Smooth muscle cell (in vitro differentiated cells): ENCODE results near the gene MYOT. TPM values are rescaled to one million over a fixed set of nuclear protein-coding genes. Genes with fewer than 3 reads are reported as not detected.
"Not testable (repeated sequence)": the region's sequence is repeated elsewhere in the genome, so short reads cannot be mapped to it uniquely, and the experiment has no call there.

ENCODE experiments used
- DNase-seq: peaks from one replicate; lab custom pipeline; 2025; ENCODE audit not compliant: unreplicated experiment; lab: John Stamatoyannopoulos, UW
- H2AFZ ChIP-seq: fragments of 200-600 bp; sonication (generic); 2 replicates; pipeline ENCODE4 v1.6.0; 2016; ENCODE audit warnings: antibody characterized with exemption, low read depth, mild to moderate bottlenecking
- H3F3A ChIP-seq: fragments of 200-600 bp; sonication (generic); 2 replicates; pipeline ENCODE4 v1.6.0; 2017; ENCODE audit warnings: antibody characterized with exemption, low read depth
- H3K27ac ChIP-seq: fragments of 200-600 bp; sonication (generic); 2 replicates; pipeline ENCODE4 v1.5.1; 2016; ENCODE audit warnings: low read depth, mild to moderate bottlenecking
- H3K27me3 ChIP-seq: fragments of 200-600 bp; sonication (generic); 2 replicates; pipeline ENCODE4 v1.6.1; 2016; ENCODE audit warnings: low read depth, mild to moderate bottlenecking
- H3K36me3 ChIP-seq: fragments of 200-600 bp; sonication (generic); 2 replicates; pipeline ENCODE4 v1.5.1; 2016; ENCODE audit warnings: low read depth
- H3K4me1 ChIP-seq: fragments of 200-600 bp; sonication (generic); 2 replicates; pipeline ENCODE4 v1.5.1; 2016; ENCODE audit warnings: low read depth
- H3K4me2 ChIP-seq: fragments of 200-600 bp; sonication (generic); 2 replicates; pipeline ENCODE4 v1.6.0; 2016; ENCODE audit warnings: mild to moderate bottlenecking
- H3K4me3 ChIP-seq: fragments of 200-600 bp; sonication (generic); 2 replicates; pipeline ENCODE4 v1.5.1; 2016; ENCODE audit warnings: mild to moderate bottlenecking
- H3K79me2 ChIP-seq: fragments of 200-600 bp; sonication (generic); 2 replicates; pipeline ENCODE4 v1.6.0; 2016; ENCODE audit warnings: low read depth, mild to moderate bottlenecking
- H3K9ac ChIP-seq: fragments of 200-600 bp; sonication (generic); 2 replicates; pipeline ENCODE4 v1.6.0; 2016; ENCODE audit warnings: low read depth
- H3K9me3 ChIP-seq: fragments of 200-600 bp; sonication (generic); replicated peaks from 2 replicates; pipeline ENCODE4 v1.5.1; 2016; ENCODE audit warnings: low read depth
- H4K20me1 ChIP-seq: fragments of 200-600 bp; sonication (generic); 2 replicates; pipeline ENCODE4 v1.6.0; 2016; ENCODE audit warnings: low read depth
- CTCF ChIP-seq: fragments of 200-600 bp; sonication (generic); IDR thresholded peaks from 2 replicates; pipeline ENCODE4 v1.5.1; 2017; ENCODE audit warnings: borderline replicate concordance, mild to moderate bottlenecking, antibody characterized with exemption; ENCODE audit not compliant: insufficient read depth, poor library complexity, severe bottlenecking
- WGBS: methylation state at CpG from one replicate; pipeline ENCODE4 v1.1.7; 2016; ENCODE audit warnings: low lambda C conversion rate; 5-methylcytosine and 5-hydroxymethylcytosine counted together
- polyA plus RNA-seq: library from polyadenylated mRNA; unstranded; fragments of >200 nt; fragmentation: Nextera tagmentation; extraction: Ambion mirVana; gene quantifications from 2 replicates; pipeline ENCODE4 v1.2.1, GENCODE V29; 2016
- total RNA-seq: library from RNA; depleted of rRNA; stranded (reverse); fragments of >200 nt; gene quantifications from 2 replicates; pipeline ENCODE4 v1.2.3, GENCODE V29; 2014

MYOT gene
- total and polyA plus RNA-seq, 2 experiments from 2014 or later: 0.29 TPM; not detected in 1

DNA sequence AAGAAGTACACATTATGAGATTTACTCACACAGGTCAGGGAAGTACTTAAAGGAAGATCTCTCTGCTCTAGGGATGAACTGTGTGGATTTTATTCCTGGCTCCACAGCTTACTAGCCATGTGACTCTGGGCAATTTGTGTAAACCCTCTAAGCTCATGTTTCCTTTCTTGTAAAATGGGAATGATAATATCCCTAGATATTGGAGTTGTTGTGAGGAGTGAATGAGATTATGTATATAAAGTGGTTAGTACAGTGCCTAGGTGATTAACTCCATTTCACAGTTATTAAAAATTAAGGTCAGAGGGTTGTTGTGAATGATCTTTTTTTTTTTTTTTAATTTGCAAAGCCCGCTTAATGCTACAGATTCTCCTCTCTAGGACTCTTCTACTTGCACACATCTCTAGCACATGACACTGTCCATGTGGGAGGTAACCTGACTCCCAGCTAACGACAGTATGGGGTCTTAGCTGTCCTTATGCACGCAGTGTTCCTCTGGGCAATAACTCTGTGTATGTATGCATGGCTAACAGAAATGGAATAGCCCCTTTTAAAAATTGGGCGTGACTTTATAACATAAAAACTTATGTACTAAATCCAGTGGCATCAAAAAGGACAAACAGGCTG lies 23.9 kb upstream of the MYOT start:
- WGBS: 68% methylated on average over 4 of the region's 4 CpGs
- H3K4me1 ChIP-seq: no peaks in the 10 kb centered on the region
- H3K27ac ChIP-seq: no peak overlapping the region
- H3F3A ChIP-seq: no peaks in the 10 kb centered on the region
- no peak overlapping the region for H3K4me3 ChIP-seq
- no peak overlapping the region for H2AFZ ChIP-seq
- H3K27me3 ChIP-seq: peaks cover 5% of the 10 kb centered on the region
- no peaks in the 10 kb centered on the region for H3K79me2 ChIP-seq
- H4K20me1 ChIP-seq: no peaks in the 10 kb centered on the region
- no peaks in the 10 kb centered on the region for H3K9me3 ChIP-seq
- H3K9ac ChIP-seq: no peak overlapping the region
- TF ChIP-seq CTCF: no peak
- H3K4me2 ChIP-seq: no peak overlapping the region
- DNase-seq: no peak
- no peaks in the 10 kb centered on the region for H3K36me3 ChIP-seq

DNA sequence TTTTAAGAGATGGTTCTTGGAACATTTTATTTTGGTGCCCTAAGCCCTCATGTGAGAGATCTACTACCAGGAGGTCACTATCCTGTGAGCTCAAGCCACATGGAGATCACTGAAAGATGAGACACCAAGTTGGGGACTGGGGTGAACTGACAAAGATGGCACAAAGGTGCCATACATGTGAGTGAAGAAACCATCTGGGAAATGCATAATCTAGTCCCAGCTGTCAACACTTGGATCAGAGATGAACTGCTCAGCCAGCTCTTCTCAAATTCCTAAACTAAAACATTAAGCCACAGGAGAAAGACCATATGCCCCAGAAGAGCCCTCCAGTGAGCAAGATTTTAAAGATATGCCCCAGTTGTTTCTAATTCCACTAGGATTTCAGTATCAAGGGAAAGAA lies 22.2 kb upstream of the MYOT start:
- no peaks in the 10 kb centered on the region for H3K27me3 ChIP-seq
- H3K27ac ChIP-seq: no peak overlapping the region
- no peaks in the 10 kb centered on the region for H4K20me1 ChIP-seq
- H3K9me3 ChIP-seq: no peaks in the 10 kb centered on the region
- no peak overlapping the region for H3K4me3 ChIP-seq
- TF ChIP-seq CTCF: no peak
- no peak overlapping the region for H3K9ac ChIP-seq
- H3F3A ChIP-seq: no peaks in the 10 kb centered on the region
- no peak overlapping the region for H3K4me2 ChIP-seq
- no peaks in the 10 kb centered on the region for H3K4me1 ChIP-seq
- DNase-seq: no peak
- no peaks in the 10 kb centered on the region for H3K79me2 ChIP-seq
- no peak overlapping the region for H2AFZ ChIP-seq
- no peaks in the 10 kb centered on the region for H3K36me3 ChIP-seq

DNA sequence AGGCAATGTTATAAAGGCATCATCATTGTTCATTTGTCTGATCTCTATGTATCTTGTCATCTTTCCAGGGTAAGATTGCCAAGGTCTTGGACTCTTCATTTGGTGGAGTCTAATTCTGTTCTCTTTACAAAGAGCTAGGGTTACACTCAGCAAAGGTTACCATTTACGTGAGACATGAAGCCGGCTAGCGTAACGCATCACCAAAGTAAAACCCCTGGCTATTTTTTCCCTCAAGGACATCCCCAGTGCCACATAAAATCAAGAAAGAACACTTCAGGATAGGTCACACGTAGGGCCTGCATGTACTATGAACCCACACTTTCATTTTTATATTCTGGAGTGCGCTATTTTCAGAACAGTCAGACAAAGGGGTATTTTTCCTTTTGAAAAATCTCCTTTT lies 20.0 kb upstream of the MYOT start:
- Histone ChIP-seq H3K27me3 (no peaks in the 10 kb centered on the region), H2AFZ (no peak overlapping the region), H3F3A (no peaks in the 10 kb centered on the region), H3K4me3 (no peak overlapping the region), H3K9ac (no peak overlapping the region), H3K79me2 (no peaks in the 10 kb centered on the region), H3K27ac (no peak overlapping the region), H3K4me2 (no peak overlapping the region), H3K36me3 (no peaks in the 10 kb centered on the region), H3K4me1 (no peaks in the 10 kb centered on the region), H3K9me3 (no peaks in the 10 kb centered on the region), H4K20me1 (no peaks in the 10 kb centered on the region)
- WGBS: 97% methylated on average over 6 of the region's 6 CpGs
- no peak for TF ChIP-seq CTCF
- DNase-seq: no peak

- DNase-seq, H2AFZ ChIP-seq, H3K27ac ChIP-seq, H3F3A ChIP-seq, H4K20me1 ChIP-seq, H3K27me3 ChIP-seq, H3K4me2 ChIP-seq, H3K4me3 ChIP-seq, H3K4me1 ChIP-seq, H3K36me3 ChIP-seq, H3K79me2 ChIP-seq, H3K9me3 ChIP-seq, H3K9ac ChIP-seq: not testable (repeated sequence)
Measured at GRCh38 chr5:137853165-137853564, 14.5 kb upstream of the MYOT start.
